ENCODE results near the gene CMTM8.

Gene CMTM8

DNA sequence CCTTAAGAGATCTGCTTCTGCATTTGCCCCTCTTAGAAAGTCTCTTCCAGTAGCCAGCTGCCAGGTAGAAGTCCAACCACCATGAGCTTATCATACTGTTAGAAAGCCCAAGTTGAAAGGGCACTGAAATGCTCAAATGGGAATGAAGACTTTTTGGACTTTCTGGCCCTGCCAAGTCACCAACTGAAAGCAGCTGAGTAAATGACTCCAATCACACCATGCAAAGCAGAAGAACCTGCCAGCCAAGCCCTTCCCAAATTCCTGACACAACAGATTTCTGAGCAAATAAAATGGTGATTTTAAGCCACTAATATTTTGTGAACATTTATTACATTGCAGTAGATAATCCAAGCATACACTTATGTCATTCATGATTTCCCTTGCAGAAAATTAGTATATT is 2.1 kb upstream of the CMTM8 start:
- DNase-seq: no peak

DNA sequence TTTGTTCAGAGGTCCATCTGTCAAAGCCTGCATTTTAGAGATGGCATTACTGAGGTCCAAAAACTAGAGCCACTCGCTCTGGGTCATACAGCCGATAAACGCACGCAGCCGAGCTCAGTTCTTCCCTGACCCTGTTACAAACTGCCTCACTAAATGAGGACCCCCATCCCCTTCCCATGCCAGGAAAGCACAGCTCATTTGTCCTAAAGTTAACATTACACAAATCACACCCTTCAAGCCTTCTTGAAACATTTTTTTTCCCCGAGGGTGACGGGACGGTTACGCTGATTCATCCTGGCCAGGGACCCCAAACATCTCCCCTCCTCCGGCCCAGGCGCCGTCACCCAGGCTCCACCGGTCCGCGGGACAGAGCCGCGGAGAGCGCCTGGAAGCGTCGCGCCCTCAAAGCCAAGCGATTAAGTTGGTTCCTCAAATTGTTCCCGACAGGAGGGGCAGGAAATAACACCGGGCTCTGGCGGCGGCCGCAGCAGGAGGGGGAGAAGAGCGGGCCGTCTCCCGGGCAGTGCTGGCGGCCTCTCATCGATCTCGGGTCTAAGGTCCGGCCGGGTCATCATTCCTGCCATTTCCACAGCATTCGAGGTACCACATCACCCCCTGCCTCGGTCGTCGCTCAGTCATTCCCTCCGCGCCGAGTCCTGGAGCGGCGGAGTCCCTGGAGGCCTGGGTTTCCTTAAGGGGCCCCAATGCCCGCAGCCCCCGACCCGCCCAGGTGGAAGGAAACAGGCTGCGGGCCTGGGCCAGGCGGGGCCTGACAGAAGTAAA is 619 bp upstream of the CMTM8 start:
- no peak for DNase-seq

DNA sequence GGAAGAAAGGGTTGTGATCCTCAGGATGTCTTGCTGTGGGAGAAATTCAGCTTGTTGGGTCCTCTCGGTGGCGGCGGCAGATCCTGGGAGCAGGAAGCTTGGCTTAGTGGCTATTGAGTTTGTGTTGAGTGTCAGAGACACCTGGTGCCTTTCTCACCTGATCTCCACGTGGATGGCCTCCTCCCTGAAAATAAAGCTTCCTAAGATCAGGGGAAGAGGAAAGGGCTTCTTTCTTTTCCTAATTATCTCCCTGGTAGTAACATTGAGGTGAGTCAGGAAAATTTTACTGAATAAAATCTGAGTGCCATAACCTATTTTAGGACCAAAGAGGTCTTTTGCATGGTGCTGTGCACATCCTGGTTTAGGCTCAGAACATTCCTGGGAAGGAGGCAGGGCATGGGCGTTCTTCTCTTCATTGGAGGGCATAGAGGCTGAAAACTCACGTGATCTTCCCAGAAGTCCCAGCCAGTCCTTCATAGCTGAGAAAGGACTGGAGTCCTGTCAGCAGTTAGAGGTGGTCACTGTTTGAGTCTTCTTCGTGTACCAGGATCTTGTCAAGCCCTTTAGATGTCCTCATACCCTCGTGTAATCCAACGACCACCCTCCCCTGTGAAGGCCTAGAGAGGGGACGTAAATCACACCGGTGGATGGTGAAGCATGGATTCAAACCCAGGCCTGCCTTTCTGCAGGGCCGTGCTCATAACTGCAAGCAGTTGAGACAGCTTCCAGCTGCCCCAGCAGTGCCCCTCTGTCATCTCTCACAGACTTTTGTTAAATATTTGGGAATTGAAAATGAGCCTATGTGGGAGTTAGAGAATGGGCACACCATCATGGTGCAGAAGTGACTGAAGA is 1.1 kb downstream of the CMTM8 start:
- no peak for DNase-seq

DNA sequence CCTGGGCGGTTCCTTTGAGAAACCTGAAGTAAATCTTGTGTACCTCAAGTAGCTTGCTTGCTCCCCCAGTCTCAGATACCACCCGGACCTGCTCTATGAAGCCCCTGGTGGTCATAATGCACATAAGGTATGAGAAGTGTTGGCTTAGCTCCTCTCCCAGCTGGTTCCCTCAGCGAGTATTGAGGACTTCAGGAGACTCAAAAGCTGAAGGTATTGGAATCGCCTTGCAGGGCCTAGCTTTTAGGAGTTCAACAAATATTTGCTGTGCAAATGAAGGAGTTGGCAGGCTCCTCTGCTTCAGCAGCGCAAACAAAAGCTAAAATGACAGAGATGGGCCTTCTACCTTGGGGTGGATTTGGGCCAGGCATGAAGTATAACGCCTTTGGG is 1.7 kb downstream of the CMTM8 start:
- DNase-seq: peak; percentile 63

DNA sequence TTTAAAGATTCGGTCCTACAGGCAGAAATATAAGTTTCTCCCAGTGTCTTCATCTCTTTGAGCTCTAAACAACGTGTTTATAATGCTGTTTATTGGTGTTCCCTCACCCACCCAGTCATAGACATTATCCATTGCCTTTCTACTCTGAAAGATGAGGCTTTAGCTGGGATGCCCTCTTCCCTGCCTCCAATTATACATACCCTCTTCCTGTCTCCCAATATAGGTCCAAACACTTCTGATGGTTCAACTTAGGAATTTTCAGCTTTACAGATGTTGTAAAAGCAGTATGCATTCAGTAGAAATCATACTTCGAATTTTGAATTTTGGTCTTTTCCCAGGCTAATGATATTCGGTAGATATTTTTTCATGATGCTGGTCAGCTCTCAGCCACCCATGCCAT is 2.6 kb downstream of the CMTM8 start:
- no peak for DNase-seq

DNA sequence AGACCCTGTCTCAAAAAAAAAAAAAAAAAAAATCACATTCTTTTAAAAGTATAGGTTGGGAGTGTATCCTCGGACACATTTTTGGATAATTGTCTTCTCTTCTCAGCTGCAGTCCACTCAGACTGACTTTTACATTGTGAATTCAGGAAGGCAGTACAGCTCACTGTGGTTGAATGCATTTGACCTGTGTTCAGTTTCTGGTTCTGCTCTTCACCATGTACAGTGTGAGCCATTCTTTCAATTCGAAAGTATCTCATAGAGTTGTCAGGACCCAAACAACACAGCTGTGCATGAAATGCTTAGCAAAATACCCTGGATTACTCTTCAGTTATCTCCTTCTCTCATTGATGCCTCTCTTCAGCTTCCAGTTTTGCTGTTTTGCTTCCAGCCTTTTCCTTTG is 5.0 kb downstream of the CMTM8 start:
- DNase-seq: no peak

DNA sequence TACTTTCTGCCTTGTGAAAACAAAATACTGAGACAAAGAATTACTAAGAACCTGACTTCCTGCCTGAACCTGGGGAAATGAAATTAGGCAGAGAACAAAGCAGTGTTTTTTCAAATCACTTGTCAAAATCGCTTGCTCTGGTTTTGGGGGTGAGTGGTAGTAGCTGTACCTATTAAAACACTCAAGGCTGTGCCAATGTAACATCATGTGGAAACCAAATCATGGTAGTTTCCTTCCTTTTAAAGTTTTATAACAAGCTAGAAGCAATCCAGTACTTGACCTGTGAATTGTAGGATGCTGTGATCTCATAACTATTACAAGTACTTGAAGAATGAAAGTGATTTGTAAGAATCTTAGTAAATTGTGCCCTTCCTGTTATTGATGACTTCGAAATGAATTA is 6.7 kb downstream of the CMTM8 start:
- DNase-seq: peak; percentile 35

DNA sequence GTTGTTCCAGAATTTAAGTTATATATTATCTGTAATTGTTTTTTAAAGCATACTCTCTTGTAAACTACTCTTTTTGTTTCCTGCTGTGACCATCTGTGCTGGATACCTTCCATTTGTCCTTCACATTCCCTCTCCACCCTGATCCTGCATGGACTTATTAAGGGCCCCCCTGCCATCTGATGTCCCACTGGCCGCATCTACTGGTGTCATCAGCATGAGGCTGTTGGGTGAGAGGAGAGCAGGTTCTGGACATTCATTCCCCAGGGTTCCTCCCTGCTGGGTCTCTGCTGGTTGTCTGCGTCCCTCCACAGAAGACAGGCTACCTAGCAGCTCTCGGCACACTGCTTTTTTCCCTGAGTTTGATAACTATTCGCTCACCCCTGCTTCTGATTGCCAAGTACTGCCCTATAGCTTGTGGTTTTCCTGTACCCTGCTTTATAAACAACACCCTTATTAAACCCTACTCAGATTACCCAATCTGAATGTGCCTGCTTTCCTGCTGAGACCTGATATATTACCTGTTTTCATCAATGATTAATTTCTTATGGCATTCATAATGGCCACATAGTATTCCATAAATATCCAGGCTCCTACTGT is 7.7 kb downstream of the CMTM8 start:
- DNase-seq: no peak

DNA sequence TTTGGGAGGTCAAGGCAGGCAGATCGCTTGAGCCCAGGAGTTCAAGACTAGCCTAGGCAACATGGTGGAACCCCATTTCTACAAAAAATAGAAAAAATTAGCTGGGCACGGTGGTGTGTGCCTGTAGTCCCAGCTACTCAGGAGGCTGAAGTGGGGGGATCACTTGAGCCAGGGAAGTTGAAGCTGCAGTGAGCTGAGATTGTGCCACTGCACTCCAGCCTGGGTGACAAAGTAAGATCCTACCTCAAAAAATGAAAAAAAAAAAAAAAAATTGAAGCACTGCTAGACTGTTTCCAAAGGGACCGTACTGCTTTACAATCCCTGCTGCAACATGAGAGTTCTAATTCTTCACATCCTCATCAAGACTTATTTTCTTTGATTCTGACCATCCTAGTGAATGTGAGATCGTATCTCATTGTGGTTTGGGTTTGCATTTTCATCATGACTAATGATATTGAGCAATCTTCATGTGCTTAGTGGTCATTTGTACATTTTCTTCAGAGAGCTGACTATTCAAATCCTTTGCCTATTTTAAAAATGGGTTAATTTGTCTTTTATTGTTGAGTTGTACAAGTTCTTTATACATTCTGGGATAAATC is 10.8 kb downstream of the CMTM8 start:
- DNase-seq: no peak

DNA sequence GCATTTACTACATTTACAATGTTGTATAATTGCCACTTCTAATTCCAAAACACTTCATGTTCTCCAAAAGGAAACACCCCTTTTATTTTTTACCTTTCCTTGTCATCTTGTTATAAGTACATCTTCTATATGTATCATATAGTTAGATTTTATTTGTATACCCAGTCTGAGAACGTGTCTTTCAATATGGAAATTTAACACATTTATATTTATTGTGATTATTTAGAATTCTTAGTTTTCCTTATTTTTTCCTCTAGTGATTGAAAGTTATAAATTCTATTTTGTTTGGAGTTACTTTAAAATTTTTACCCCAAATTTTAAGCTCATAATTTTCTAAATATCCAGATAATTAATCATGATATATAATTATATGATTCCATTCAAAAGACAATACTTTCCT is 15.8 kb downstream of the CMTM8 start:
- no peak for DNase-seq

DNA sequence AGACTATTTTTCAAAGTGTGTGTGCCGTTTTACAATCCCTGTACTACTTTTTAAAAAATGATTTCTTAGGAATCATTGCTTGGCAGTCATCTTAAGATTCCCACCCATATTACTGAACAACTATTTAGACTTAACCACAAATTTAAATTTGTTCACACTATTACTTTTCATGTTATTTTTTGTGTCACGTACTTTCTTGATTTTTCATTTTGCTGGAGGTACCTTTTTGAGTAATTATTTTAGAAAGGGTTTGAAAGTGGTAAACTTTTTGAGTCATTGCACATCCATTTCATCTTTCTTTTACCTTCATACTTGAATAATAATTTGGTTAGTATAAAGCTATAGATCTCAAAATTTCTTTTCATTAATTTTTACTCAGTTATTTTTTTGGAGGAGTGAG is 16.9 kb downstream of the CMTM8 start:
- DNase-seq: no peak

DNA sequence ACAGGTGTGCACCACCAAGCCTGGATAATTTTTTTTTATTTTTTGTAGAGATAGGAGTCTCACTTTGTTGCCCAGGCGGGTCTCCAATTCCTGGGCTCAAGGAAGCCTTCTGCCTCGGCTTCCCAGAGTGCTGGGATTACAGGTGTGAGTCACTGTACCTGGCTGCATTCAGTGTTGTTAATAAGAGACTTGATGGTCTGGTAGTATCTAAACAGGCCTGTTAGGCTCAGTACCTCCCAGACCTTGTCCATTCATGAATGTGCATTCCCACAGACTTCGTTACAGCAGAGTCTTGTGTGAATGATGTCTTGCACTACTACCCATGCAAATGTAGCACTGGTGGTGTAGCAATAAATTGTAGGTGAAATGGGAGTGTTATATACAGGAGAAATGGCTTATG is 17.7 kb downstream of the CMTM8 start:
- no peak for DNase-seq

DNA sequence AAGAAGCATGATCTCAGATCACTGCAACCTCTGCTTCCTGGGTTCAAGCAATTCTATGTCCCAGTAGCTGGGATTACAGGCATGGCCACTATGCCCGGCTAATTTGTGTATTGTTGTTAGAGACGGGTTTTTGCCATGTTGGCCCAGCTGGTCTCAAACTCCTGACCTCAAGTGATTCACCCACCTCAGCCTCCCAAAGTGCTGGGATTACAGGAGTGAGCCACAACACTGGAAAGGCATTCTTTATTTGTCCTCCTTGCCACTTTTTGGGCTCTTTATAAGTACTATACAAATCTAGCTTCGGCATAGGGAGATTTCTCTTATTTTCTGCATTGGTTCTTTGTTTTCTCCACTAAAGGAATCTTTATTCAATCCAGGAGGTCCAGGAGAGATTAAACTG is 18.6 kb downstream of the CMTM8 start:
- DNase-seq: no peak

DNA sequence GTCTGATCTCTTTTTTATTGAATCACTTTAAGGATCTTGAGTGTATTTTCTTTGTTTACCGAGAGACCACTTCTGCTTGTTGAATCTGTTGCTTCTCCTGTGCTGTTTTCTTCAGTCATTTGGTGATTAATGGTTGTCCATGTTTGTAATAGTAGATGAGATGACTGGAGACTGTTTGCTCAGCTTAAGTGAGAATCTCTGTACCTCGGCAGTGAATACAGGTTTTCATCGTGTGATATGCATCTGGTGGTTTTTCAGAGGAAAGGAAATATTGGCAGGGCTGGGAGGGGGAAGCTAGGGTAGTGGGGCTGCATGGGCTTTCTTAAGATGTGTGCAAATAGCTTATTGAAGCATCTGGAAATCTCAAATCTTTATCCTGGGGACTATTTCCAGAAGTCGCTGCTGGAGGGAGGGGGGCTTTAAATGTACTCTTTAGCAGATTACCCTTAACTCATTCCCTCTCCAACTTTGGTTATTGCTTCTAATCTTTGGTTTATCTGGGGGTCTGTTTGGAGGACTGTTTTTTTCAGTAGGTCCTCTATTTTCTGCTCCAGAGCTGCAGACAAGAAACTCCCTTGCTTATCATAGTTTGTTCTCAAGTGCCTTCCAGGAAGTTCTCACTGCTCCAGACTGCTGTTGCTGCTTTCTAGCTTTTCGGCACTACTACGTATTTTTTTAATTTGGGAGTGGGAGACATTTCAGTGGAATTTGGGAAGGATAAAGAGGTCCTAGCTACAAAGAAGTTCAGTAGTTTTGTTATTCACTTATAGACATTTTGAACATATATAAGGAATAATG is 19.4 kb downstream of the CMTM8 start:
- DNase-seq: peak; percentile 57

DNA sequence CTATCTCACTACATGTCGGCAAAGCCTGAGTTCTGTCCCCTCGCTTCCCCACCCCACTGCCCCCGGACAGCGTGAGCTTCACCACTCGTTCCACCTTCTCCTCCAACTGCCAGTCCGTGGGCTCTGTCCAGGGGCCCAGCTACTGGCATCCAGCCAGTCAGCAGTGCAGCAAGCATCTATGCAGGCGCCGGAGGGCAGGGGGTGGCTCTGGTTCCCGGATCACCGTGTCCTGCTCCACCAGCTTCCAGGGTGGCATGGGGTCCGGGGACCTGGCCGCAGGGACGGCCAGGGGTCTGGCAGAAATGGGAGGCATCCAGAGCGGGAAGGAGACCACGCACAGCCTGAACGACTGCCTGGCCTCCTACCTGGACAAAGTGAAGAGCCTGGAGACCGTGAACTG is 20.4 kb downstream of the CMTM8 start:
- DNase-seq: no peak

DNA sequence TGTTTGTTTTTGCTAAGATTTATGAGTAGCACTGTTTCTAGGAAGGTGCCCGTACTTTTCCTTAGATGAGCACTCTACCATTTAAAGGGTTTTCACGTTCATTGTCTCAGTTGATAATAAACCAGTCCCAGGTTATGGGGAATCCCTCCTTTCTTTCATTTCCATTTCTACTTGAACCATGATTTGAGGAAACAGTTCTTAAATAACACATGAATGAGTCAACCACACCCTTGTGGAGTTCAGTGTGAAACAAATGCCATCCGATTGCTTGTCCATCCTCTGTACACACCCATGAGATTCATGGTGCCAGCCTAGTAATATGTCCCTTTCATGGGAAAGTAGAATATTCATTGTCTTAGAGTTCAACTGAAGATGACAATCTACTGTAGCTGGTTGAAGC is 23.1 kb downstream of the CMTM8 start:
- DNase-seq: no peak

DNA sequence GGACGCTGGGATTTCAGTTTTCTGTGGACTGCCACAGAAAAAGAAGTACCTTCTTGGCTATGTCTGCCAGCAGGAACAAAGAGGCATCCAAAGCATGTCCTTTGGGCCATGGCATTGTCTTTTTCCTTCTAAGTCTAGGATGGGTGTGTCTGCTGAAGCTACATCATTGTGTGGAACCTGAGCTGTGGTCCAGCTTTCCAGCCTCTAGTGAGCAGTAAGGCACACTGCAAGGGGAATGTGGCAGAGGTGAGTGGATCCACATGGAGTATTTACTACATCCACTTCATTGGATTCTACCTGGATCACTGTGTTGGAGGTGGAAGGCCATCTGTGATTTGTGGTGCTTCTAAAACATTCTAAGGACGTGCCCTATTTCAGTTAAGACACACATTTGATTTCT is 23.7 kb downstream of the CMTM8 start:
- no peak for DNase-seq

DNA sequence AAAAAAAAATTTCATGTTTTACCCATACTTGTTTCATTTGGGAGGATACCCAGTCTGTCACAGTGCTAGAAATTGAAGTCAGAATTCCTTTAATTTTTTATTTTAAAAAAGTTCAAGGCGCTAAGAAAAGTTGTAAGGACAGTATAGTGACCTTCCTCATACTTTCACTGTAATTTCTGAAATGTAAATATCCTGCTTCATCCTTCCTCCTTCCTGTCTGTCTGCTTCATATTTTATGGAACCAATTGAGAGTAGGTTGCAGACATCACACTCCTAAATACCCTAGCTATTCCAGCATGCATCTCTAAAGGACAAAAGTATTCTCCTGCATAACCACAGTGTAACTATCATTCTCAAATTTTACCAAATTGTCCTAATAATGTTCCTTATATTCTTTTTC is 35.8 kb downstream of the CMTM8 start:
- no peak for DNase-seq

DNA sequence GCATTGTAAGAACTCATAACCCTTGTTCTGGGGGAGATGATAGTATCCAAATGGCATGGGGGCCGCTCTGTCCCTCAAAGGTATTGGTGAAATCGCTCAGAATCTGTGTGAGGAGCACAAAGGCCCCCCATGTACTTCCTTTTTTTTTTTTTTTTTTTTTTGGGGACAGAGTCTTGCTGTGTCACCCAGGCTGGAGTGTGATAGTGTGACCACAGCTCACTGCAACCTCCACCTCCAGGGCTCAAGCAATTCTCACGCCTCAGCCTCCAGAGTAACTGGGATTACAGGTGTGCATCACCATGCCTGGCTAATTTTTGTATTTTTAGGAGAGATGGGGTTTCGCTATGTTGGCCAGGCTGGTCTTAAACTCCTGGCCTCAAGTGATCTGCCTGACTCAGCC is 37.0 kb downstream of the CMTM8 start:
- no peak for DNase-seq

DNA sequence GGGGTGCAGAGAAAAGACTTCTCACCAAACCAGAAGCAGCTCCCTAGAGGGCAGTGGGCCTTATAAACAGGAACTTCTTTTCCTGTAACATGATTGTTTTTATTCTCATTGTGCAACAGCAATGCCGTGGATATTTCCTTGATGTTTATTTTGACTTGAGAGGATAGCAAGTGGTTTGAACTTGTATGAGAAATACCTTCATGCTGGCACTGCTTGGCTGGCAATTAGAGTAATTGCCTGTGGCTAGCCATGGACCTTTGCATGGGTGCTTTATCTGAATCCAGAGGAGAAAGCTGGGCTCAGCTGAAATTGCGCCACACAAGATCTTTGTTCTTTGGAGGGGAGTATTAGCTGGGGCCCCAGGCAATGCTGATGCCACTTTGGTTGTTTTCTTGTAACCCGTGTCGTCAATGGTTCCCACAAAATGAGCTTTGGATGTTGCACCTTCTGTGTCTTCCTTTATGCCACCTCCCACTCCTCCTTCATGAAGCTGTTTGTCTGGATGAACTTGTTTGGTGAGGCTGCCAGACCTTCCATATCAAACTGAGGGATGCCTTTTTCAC is 37.9 kb downstream of the CMTM8 start:
- DNase-seq: no peak

DNA sequence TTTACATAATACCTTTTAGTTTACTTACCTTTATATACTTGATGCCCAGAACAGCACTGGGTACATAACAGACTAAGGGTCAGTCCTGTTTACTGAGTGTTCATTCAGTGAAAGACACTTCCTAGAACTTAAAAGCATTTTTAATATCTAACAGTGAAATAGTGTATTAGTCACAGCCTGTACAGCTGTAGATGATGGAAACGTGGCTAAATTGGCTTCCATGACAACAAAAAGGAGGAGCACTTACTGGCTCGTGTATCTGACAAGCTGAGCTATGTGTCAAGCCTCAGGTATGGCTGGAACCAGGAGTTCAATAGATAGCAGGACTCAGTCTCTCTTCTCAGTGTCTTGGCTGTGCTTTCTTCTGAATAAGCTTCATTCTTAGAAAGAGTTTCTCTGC is 40.2 kb downstream of the CMTM8 start:
- no peak for DNase-seq

DNA sequence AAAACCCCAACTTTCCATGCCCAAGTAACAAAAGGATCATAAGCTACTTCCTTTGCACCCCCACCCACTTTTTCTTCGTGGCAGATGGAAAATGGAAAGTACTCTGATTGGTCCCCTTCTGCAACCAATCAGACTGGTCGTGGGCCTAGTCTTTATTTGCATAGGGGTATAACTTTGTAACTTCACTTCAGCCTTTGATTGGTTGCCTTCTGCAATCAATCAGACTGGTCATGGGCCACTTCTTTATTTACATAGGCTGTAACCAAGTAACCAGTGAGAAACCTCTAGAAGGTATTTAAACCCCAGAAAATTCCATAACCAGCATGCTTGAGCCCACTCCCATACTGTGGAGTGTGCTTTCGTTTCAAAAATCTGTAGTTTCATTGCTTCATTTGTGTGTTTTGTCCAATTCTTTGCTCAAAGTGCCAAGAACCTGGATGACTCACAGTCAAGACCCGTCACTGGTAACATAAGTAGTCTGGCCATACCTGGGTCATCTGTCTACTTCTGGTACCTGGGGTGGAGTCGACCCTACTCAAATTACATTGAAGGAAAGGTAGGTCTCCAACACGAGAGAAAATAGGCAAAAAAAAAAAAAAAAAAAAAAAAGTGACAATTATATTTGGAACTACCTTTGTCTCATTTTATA is 41.9 kb downstream of the CMTM8 start:
- DNase-seq: no peak

Measured in CD4-positive, alpha-beta T cell treated with Interleukin-4 for 4 hours (primary cell).